Measurements from ENCODE around the gene DPP4.
"Not testable (repeated sequence)": the region's sequence is repeated elsewhere in the genome, so short reads cannot be mapped to it uniquely, and the experiment has no call there.

The DPP4 gene

GRCh38 chr2:162057426-162057825 lies 16.6 kb downstream of the DPP4 start:
- no peak for DNase-seq (ENCODE audit: low spot score)

DNA sequence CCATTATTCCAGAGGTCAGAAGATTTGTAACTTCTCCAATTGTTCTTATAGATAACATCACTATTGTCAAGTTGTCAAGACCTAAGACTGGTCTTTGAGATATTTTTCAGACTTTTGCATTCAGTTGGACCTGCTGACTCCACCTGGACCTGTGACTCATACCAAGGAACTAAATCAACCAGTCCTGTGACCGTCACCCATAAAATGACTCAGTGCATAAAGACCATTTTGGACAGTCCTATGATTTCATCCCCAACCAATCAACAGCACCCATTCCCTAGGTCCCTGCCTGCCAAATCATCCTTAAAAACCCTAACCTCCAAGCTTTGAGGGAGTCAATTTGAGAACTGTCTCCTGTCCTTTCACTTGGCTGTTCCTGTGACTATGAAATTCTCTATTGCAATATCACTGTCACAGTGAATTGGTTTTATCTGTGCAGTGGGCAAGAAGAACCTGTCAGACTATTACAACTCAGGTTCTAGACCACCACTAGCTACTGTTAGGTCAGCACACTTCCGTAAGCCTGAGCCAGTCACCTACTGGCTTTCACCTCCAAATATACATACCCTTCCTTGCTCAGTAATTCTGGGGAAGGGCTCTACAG lies 17.1 kb downstream of the DPP4 start:
- DNase-seq (ENCODE audit: low spot score) = no peak

GRCh38 chr2:162053808-162054155 lies 20.2 kb downstream of the DPP4 start:
- DNase-seq (ENCODE audit: low spot score) = no peak

GRCh38 chr2:162053066-162053807 lies 20.8 kb downstream of the DPP4 start:
- DNase-seq (ENCODE audit: low spot score) = no peak

- DNase-seq (ENCODE audit: low spot score) = no peak
These were observed 23.5 kb downstream of the DPP4 start for GRCh38 chr2:162050513-162050961.

DNA sequence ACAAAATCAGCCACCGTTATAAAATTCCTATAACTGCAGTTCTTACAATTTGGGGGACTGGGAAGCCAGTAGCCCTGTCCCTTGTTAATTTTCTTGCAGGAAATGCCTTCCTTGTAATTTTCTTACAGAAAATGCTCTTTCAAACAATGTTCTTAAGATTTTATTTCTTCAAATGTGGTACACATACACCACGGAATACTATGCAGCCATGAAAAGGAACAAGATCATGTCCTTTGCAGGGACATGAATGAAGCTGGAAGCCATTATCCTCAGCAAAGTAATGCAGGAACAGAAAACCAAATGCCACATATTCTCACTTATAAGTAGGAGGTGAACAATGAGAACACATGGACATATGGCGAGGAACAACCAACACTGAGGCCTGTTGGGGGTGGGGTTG lies 24.9 kb downstream of the DPP4 start:
- not testable (repeated sequence) for DNase-seq (ENCODE audit: low spot score)

- no peak for DNase-seq (ENCODE audit: low spot score)
These were observed 29.4 kb downstream of the DPP4 start for GRCh38 chr2:162044586-162044985.

- DNase-seq (ENCODE audit: low spot score) = no peak
These were observed 30.9 kb downstream of the DPP4 start for GRCh38 chr2:162043132-162043531.

GRCh38 chr2:162041485-162041884 lies 32.5 kb downstream of the DPP4 start:
- no peak for DNase-seq (ENCODE audit: low spot score)

- no peak for DNase-seq (ENCODE audit: low spot score)
These were observed 35.3 kb downstream of the DPP4 start for GRCh38 chr2:162038725-162039124.

DNA sequence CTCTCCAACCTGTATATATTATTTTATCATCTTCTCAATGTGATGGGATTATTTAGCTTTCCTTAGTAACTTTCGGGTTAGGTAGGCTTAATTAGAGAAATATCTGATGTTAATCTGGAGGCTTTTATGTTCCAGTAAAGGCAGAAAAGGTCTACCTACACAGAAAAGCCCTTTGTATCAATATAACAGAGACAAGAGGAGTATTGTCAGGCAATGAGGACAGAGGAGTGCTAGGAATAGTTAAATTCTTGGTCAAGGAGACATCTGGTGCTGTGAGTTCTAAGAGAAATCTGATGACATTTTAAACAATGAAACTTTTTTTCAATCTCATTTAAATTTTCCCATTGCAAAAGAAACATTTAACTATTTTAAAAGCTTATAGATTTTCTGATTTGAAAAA lies 36.1 kb downstream of the DPP4 start:
- no peak for DNase-seq (ENCODE audit: low spot score)

DNA sequence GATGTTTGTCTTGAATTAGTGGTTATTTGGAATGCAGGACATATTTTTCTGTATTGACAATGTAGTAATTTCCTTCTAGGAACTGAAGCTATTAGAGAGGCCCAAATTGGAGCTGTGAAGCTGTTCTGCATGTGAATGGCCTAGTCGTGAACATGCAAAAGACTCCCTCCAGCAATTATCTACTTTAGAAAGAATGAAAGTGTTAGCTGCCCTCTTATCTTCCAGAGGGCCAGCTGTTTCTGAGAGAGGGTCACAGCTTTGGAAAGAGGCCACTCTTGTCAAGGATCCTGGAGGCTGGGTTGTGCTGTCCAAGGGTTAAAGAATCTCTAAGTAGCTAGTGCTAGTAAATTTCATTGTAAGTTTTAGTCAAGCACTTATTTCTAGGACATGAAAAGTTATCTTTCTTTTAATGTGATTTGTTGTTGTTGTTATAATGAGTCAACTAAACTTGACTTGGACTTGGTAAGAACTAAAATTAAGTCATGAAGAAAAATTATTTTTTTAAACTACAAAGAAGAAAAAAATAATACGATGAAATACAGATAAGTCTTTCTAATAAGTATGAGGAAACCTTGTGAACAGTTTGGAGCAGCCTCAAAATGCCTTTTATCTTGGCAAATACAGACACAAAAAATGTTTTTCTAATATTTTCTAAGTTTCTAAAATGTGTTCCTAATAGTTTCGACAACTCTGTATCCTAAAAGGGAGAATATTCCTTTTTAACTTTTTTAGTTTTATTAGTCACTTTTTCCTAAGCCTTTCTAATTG lies 36.8 kb downstream of the DPP4 start:
- DNase-seq (ENCODE audit: low spot score) = no peak

GRCh38 chr2:162035981-162036380 lies 38.0 kb downstream of the DPP4 start:
- no peak for DNase-seq (ENCODE audit: low spot score)

- DNase-seq (ENCODE audit: low spot score) = no peak
These were observed 43.4 kb downstream of the DPP4 start for GRCh38 chr2:162030363-162031190.

- DNase-seq (ENCODE audit: low spot score) = no peak
These were observed 44.6 kb downstream of the DPP4 start for GRCh38 chr2:162029287-162029901.

DNA sequence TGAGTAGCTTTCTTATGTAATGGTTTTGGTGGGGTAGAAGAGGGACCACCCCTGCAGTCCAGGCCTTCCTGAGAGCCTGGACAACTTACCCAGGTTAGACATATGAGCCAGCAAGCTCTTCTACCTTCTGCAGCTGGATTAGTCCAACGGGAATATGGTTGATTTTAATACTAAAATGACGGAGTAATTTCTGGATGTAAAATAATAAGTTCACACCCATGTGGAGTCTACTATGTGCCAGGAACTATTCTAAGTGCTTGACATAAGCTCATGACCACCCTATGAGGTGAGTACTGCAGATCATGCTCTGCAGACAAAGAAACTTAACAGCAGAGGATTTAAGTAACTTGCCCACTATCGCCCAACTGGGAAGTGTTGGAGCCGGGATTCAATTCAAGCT lies 45.5 kb downstream of the DPP4 start:
- DNase-seq (ENCODE audit: low spot score) = no peak

DNA sequence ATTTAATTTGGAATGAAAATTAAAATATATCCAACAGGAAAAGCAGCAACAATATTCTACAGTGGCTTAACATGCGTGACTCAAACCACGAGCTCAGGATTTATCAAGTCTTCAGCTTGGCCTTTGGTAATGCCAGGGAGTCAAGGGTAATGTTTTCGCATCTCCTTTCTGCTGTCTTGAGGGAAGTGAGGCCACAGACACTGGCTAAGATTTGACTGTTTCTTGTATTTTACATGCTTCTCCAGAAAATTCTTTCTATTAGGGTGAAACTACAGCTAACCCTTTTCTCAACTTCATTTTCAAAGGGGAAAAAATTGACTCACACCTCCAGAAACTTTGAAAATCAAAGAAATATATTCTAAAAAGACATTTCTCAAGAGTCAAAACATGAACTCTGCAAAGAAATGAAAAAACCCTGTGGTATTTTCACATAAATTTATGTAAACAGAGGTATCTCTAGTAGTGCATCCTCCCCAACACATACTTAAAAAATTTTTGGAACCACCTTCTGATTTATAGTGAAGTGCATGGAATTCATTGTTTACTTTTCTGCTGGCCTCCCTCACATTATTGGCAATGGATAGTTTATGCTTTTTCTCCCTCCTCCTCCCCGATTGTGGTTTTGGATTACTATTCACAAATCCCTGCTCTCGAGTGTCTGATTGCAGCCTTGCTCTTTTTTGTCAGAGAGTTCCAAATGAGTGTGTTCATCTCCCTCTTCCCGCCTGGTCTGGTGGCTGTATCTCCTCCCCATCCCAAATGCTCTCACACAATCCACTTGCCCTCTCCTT lies 48.7 kb downstream of the DPP4 start:
- no peak for DNase-seq (ENCODE audit: low spot score)

DNA sequence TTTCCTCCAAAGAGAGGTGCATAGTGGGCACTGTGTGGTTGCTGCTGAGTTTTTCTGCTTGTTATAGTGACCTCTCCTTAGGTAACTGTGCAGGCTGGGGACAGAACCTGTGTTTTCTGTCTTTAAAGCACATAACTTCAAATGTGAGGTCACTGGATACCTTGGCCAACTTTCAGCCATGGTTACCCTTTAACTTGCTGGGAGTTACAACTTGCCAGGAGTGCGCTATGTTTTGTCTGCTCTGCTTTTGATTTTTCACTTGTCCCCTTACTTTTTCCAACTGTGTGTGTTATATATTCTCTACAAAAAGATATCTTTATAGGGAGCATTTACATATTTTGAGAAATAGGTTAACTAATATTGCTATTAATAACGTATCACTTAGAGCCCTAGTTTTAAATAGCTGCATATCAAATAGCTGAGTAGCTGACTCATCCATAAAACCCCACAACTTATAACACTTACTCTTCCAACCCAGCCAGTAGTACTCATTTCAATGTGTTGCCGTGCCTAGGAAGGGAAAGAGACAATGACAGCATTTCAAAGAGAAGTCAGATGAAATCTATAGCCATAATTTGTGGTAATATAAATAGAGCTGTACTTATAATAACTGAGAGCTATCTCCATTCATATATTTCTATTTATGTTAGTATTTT lies 51.6 kb downstream of the DPP4 start:
- no peak for DNase-seq (ENCODE audit: low spot score)

DNA sequence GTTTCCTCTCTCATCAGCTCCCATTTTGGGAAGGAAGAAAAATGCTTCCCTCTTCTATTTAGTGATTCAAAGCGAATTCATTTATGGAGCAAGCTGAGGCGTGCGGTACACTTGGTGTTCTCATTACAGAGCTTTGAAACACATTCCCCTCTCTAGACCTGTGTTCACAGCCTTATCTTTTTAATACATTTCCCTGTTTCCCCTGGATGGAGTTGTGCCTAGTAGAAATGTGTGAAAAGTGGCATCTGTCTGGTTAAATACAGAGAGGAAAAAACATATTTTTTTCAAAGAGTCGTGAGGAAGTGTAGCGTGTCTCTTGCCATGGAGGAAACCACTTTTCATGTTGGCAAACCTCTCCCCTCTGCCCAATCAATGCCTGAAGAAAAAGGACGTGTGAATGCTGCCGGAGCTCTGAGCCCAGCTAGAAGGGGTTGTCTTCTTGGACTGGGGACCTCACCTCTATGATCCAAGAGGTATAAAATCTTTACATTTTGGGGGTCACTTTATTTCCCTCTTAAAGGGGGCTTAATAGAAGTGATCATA lies 52.4 kb downstream of the DPP4 start:
- no peak for DNase-seq (ENCODE audit: low spot score)

GRCh38 chr2:162018530-162018929 lies 55.5 kb downstream of the DPP4 start:
- no peak for DNase-seq (ENCODE audit: low spot score)
